ENCODE results near the gene ME3.
"Not testable (repeated sequence)": the region's sequence is repeated elsewhere in the genome, so short reads cannot be mapped to it uniquely, and the experiment has no call there.

The ME3 gene

DNA sequence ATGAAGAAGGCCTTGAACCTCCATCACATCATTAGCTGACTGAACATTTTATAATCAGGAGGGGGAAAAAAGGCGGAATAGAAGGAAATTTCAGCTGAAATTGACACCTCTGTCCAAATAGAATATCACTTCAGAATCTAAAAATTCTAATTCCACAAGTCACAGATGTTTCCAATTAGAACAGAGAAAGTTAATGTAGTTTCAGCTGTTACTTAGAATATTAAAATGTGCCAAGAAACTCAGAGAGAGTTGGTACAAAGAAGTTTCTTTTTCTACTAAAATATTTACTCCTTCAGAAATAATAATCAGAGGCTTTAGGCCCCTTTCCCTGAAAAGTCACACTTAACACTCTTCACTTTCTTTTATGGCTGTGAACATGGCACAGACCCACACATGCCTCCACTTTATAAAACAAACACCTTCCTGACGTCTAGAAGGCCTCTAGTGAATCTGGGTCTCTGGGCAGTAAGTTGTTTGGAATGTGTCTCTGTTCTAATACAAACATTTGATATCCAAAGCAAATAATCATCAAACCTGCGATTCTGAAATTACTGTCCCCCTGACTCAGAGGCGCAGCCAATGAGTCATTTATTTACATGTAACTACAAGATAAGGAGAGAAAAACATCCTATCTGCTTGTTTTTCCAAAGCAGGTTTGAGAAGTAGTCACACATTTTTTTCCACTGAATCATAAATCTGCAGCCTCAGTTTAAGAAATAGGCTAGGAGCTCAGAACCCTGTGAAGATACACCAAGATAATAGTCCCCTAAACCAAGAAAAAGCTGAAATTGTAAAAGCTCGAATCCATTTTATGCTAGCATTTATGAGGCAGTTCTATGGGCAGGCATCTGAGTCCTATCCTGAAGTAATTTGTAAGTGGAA is 148.4 kb downstream of the ME3 start:
- Histone ChIP-seq H3K27me3 (no peaks in the 10 kb centered on the region), H3K36me3 (no peaks in the 10 kb centered on the region), H4K20me1 (no peaks in the 10 kb centered on the region), H3K9me3 (peaks cover 20% of the 10 kb centered on the region), H3K27ac (no peak overlapping the region), H3K4me1 (no peaks in the 10 kb centered on the region), H3K9ac (no peak overlapping the region), H3K4me2 (no peak overlapping the region), H3K4me3 (no peak overlapping the region)
- no peak for TF ChIP-seq Cebpa-rat (IDR thresholded peaks at IDR 0.05)

DNA sequence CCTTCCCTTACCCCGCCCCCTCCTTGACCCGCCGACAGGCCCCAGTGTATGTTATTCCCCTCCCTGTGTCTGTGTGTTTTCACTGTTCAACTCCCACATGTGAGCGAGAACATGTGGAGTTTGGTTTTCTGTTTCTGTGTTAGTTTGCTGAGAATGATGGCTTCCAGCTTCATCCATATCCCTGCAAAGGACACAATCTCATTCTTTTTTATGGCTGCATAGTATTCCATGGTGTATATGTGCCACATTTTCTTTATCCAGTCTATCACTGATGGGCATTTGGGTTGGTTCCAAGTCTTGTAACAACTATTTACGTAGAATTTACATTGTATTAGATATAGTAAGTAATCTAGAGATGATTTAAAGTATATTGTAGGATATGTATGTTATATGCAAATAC is 149.9 kb downstream of the ME3 start:
- H3K27me3 ChIP-seq, H3K27ac ChIP-seq, H3K4me1 ChIP-seq, H3K4me3 ChIP-seq, H4K20me1 ChIP-seq, H3K36me3 ChIP-seq, H3K9ac ChIP-seq, H3K4me2 ChIP-seq: not testable (repeated sequence)
- peaks cover 16% of the 10 kb centered on the region for H3K9me3 ChIP-seq

GRCh38 chr11:86519064-86519911 is 153.1 kb downstream of the ME3 start:
- H3K9ac ChIP-seq, result no peak overlapping the region
- no peaks in the 10 kb centered on the region for H3K4me1 ChIP-seq
- H3K27ac ChIP-seq, result no peak overlapping the region
- no peak overlapping the region for H3K4me3 ChIP-seq
- H3K4me2 ChIP-seq, result no peak overlapping the region
- no peaks in the 10 kb centered on the region for H4K20me1 ChIP-seq
- TF ChIP-seq Cebpa-rat (IDR thresholded peaks at IDR 0.05), result no peak
- no peaks in the 10 kb centered on the region for H3K36me3 ChIP-seq
- no peaks in the 10 kb centered on the region for H3K9me3 ChIP-seq
- H3K27me3 ChIP-seq, result no peaks in the 10 kb centered on the region

DNA sequence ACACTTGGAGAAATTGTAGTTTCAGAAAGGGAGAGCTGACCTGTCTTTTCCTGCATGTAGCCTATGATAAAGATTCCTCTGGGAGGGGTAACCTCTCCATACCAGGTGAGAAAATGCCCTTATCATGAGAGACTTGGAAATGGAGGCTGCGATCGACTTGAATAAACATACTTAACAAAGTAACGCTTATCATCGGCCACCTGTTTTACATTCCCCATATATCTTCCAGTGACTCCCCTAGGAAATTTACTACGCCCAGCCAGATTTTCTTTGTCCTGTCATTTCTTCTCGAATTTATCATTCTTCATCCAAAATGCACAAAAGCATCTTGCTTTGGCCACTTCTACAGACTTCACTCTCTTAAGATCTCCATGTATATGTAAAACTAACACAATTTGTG is 154.2 kb downstream of the ME3 start:
- no peak overlapping the region for H3K4me2 ChIP-seq

GRCh38 chr11:86517557-86517956 is 154.9 kb downstream of the ME3 start:
- no peaks in the 10 kb centered on the region for H4K20me1 ChIP-seq
- no peaks in the 10 kb centered on the region for H3K36me3 ChIP-seq
- no peak overlapping the region for H3K4me2 ChIP-seq
- no peaks in the 10 kb centered on the region for H3K27me3 ChIP-seq
- H3K27ac ChIP-seq, result no peak overlapping the region
- no peak overlapping the region for H3K9ac ChIP-seq
- H3K4me1 ChIP-seq, result no peaks in the 10 kb centered on the region
- no peak overlapping the region for H3K4me3 ChIP-seq
- H3K9me3 ChIP-seq, result no peaks in the 10 kb centered on the region
- TF ChIP-seq Cebpa-rat (IDR thresholded peaks at IDR 0.05), result no peak

More for the DNA sequence above, 154.2 kb downstream of the ME3 start:
- Histone ChIP-seq H3K9me3 (no peaks in the 10 kb centered on the region), H3K9ac (no peak overlapping the region), H3K27ac (no peak overlapping the region), H3K36me3 (no peaks in the 10 kb centered on the region), H3K4me3 (no peak overlapping the region), H3K4me1 (no peaks in the 10 kb centered on the region), H3K27me3 (no peaks in the 10 kb centered on the region), H4K20me1 (no peaks in the 10 kb centered on the region)
- TF ChIP-seq Cebpa-rat (IDR thresholded peaks at IDR 0.05), result no peak

DNA sequence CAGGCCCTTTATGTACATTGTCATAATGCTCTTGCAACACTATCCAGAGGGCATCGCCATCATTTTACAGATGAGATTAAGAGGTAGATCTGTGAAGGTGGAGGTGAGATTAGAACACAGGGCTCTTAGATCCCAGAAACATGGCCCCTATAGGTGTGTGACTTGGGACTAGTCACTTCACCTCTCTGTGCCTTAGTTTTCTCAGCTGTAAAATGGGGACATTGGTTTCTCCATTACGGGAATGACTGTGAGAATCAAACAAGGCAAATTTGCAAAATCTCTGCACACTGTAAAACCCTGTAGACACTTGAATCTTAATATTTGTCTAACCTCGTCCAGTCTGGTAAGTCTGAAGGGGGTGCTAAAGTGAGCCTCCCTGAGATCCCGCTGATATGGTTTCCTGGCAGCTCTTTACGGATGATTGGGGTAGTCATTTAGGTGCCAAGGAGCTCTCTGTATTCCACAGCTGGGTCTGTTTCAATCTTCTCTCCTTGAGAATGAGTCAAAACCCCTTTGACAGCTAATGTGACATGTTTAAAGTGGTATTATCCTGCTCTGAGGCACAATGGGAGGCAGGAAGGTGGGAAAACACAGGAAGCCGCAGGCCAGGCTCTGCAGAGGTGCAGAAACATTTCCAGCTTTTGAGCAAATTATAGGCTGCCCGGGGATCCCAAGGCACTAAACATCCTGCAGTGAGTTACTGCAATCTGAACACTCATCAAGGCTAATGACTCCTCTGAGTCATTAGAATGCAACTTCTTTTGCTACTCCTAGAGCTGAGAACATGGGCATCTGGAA is 156.9 kb downstream of the ME3 start:
- H3K9me3 ChIP-seq, result peaks cover 9% of the 10 kb centered on the region
- H3K4me3 ChIP-seq, result no peak overlapping the region
- no peaks in the 10 kb centered on the region for H3K4me1 ChIP-seq

GRCh38 chr11:86514453-86514852 is 158.0 kb downstream of the ME3 start:
- Histone ChIP-seq H3K27me3 (no peaks in the 10 kb centered on the region), H4K20me1 (no peaks in the 10 kb centered on the region), H3K9me3 (peaks cover 9% of the 10 kb centered on the region), H3K4me2 (no peak overlapping the region), H3K36me3 (no peaks in the 10 kb centered on the region), H3K27ac (no peak overlapping the region), H3K9ac (no peak overlapping the region), H3K4me1 (no peaks in the 10 kb centered on the region), H3K4me3 (no peak overlapping the region)
- no peak for TF ChIP-seq Cebpa-rat (IDR thresholded peaks at IDR 0.05)

More for the DNA sequence above, 156.9 kb downstream of the ME3 start:
- no peaks in the 10 kb centered on the region for H3K36me3 ChIP-seq
- no peak for TF ChIP-seq Cebpa-rat (IDR thresholded peaks at IDR 0.05)
- H3K27ac ChIP-seq, result no peak overlapping the region
- no peaks in the 10 kb centered on the region for H3K27me3 ChIP-seq
- no peaks in the 10 kb centered on the region for H4K20me1 ChIP-seq
- H3K4me2 ChIP-seq, result no peak overlapping the region
- H3K9ac ChIP-seq, result no peak overlapping the region

DNA sequence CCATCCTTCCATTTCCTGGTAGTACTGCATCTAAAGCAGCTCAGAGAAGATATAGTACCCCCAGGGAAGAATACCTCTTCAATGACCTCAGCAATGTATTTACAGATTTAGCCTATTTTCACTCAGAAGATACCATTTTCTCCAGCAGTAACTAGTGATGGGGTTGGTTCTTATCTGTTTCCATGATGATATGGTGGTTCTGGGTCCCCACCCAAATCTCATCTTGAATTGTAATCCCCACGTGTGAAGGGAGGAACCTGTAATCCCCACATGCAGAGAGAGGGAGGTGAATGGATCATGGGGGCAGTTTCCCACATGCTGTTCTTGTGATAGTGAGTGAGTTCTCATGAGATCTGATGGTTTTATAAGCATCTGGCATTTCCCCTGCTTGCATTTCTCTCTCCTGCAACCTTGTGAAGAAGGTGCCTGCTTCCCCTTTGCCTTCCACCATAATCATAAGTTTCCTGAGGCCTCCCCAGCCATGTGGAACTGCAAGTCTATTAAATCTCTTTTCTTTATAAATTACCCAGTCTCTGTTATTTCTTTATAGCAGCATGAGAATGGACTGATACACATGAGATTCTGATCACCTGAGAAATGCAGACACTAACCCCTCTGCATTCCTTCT is 158.6 kb downstream of the ME3 start:
- Histone ChIP-seq H3K4me3 (no peak overlapping the region), H3K36me3 (no peaks in the 10 kb centered on the region), H3K4me2 (no peak overlapping the region), H4K20me1 (no peaks in the 10 kb centered on the region), H3K4me1 (no peaks in the 10 kb centered on the region), H3K9me3 (peaks cover 9% of the 10 kb centered on the region), H3K27ac (no peak overlapping the region), H3K9ac (no peak overlapping the region), H3K27me3 (no peaks in the 10 kb centered on the region)
- TF ChIP-seq Cebpa-rat (IDR thresholded peaks at IDR 0.05), result no peak

DNA sequence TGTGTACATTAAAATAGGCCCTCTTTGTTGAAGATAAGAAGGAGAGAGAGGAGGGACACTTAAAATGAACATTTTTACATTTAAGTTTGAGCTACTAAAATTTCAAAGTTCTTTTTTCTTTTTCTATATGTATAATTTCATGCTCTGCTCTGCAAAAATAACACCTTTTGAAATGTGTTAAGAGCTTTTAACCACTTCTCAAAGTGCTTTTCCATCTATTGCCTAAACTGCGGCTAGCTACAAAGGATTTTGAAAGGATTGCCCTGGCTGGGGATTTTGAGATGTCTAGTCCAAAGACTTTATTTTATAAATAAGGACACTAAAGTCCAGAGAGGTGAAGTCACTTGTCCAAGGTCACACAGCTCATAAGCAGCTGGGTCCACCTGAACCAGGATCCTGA is 159.3 kb downstream of the ME3 start:
- Histone ChIP-seq H3K27me3 (no peaks in the 10 kb centered on the region), H3K4me3 (no peak overlapping the region), H3K27ac (no peak overlapping the region), H4K20me1 (no peaks in the 10 kb centered on the region), H3K4me1 (no peaks in the 10 kb centered on the region), H3K9me3 (peaks cover 9% of the 10 kb centered on the region), H3K9ac (no peak overlapping the region), H3K4me2 (no peak overlapping the region), H3K36me3 (no peaks in the 10 kb centered on the region)
- TF ChIP-seq Cebpa-rat (IDR thresholded peaks at IDR 0.05), result no peak
